Measurements from ENCODE around the gene SIGLEC12. TPM values are rescaled to one million over a fixed set of nuclear protein-coding genes. Genes with fewer than 3 reads are reported as not detected.
A peak's percentile ranks its signal among the peaks of the same experiment; 100 is the strongest.

The SIGLEC12 gene
- total and polyA plus RNA-seq, 9 of the 15 experiments (the other 6 are each of a cell fraction or from before 2014, with no cell fraction given), result 0.08 to 1.3 (median 0.54) TPM

DNA sequence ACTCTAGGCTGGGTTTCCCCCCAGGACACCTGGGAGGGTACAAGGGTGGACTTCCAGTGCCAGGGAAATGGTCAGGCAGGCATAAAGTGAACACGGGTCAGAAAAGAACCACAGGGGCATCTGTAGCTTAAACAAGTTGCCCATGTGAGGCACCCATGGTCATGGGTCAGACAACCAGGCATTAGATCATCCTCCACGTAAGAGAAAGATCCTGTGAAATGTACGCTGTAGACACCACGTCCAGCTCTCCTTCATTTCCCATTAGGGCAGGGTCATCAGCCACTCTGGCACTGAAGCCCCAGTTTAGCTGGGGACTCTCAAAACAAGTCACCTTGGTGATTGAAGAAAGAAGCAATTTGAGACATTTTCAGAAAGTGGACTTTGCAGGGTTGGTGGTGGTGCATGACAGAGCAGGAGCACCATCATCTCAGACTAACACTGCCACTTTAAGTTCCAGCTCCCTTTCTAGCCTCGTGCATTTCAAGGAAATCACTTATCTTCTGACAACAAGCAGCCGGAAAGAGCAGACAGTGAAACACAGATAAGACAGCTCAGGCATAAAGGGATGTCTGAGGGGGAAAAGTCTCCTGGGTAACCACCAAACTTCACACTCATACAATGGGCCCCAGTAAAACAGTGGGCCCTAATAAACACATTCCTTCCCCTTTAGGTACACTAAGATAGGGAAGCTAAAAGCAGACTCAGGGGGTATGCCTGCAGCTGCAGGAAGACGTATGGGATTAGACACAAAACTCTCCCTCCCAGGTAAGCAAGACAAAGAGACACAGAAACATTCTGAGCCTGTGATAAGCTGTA, 46.0 kb upstream of the SIGLEC12 start (continued):
- TF ChIP-seq, protein P1, sequence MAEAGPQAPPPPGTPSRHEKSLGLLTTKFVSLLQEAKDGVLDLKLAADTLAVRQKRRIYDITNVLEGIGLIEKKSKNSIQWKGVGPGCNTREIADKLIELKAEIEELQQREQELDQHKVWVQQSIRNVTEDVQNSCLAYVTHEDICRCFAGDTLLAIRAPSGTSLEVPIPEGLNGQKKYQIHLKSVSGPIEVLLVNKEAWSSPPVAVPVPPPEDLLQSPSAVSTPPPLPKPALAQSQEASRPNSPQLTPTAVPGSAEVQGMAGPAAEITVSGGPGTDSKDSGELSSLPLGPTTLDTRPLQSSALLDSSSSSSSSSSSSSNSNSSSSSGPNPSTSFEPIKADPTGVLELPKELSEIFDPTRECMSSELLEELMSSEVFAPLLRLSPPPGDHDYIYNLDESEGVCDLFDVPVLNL (CRISPR knock-in tag; IDR thresholded peaks at IDR 0.05; ENCODE audit: low read depth), result no peak
- no peak for TF ChIP-seq ZNF140 (CRISPR knock-in tag; IDR thresholded peaks at IDR 0.05)
- TF ChIP-seq, protein P2, sequence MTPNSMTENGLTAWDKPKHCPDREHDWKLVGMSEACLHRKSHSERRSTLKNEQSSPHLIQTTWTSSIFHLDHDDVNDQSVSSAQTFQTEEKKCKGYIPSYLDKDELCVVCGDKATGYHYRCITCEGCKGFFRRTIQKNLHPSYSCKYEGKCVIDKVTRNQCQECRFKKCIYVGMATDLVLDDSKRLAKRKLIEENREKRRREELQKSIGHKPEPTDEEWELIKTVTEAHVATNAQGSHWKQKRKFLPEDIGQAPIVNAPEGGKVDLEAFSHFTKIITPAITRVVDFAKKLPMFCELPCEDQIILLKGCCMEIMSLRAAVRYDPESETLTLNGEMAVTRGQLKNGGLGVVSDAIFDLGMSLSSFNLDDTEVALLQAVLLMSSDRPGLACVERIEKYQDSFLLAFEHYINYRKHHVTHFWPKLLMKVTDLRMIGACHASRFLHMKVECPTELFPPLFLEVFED (CRISPR knock-in tag; conservative IDR thresholded peaks at IDR 0.05), result no peak; the same call in 1 of the 2 replicates
- peak; percentile 90 for TF ChIP-seq MBD2 (IDR thresholded peaks at IDR 0.05; ENCODE audit: borderline replicate concordance, low read depth)
- TF ChIP-seq SMARCE1 (IDR thresholded peaks at IDR 0.05), result peak; percentile 96
- TF ChIP-seq, protein P3, sequence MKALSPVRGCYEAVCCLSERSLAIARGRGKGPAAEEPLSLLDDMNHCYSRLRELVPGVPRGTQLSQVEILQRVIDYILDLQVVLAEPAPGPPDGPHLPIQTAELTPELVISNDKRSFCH (CRISPR knock-in tag; IDR thresholded peaks at IDR 0.05), result no peak
- TF ChIP-seq, protein P3 (tag; IDR thresholded peaks at IDR 0.05), result peak; percentile 59; the same call in 1 of the 2 replicates
- TF ChIP-seq NFYB (IDR thresholded peaks at IDR 0.05; ENCODE audit: extremely low read depth, insufficient read length), result no peak
- no peak for TF ChIP-seq HNRNPL (IDR thresholded peaks at IDR 0.05; ENCODE audit: low read depth, low read length)
- TF ChIP-seq, protein P4, sequence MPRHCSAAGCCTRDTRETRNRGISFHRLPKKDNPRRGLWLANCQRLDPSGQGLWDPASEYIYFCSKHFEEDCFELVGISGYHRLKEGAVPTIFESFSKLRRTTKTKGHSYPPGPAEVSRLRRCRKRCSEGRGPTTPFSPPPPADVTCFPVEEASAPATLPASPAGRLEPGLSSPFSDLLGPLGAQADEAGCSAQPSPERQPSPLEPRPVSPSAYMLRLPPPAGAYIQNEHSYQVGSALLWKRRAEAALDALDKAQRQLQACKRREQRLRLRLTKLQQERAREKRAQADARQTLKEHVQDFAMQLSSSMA (CRISPR knock-in tag; IDR thresholded peaks at IDR 0.05), result no peak
- TF ChIP-seq PCBP1 (IDR thresholded peaks at IDR 0.05; ENCODE audit: low read depth, low read length, poor library complexity, severe bottlenecking), result no peak
- no peak for TF ChIP-seq EHMT2 (IDR thresholded peaks at IDR 0.05)
- TF ChIP-seq, protein P5, sequence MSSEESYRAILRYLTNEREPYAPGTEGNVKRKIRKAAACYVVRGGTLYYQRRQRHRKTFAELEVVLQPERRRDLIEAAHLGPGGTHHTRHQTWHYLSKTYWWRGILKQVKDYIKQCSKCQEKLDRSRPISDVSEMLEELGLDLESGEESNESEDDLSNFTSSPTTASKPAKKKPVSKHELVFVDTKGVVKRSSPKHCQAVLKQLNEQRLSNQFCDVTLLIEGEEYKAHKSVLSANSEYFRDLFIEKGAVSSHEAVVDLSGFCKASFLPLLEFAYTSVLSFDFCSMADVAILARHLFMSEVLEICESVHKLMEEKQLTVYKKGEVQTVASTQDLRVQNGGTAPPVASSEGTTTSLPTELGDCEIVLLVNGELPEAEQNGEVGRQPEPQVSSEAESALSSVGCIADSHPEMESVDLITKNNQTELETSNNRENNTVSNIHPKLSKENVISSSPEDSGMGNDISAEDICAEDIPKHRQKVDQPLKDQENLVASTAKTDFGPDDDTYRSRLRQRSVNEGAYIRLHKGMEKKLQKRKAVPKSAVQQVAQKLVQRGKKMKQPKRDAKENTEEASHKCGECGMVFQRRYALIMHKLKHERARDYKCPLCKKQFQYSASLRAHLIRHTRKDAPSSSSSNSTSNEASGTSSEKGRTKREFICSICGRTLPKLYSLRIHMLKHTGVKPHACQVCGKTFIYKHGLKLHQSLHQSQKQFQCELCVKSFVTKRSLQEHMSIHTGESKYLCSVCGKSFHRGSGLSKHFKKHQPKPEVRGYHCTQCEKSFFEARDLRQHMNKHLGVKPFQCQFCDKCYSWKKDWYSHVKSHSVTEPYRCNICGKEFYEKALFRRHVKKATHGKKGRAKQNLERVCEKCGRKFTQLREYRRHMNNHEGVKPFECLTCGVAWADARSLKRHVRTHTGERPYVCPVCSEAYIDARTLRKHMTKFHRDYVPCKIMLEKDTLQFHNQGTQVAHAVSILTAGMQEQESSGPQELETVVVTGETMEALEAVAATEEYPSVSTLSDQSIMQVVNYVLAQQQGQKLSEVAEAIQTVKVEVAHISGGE (CRISPR knock-in tag; IDR thresholded peaks at IDR 0.05), result no peak
- TF ChIP-seq POLR2H (tag; IDR thresholded peaks at IDR 0.05; ENCODE audit: low read depth), result peak; percentile 85
- no peak for TF ChIP-seq ZNF224 (CRISPR knock-in tag; IDR thresholded peaks at IDR 0.05)
- 0 out of 2 replicates have a peak, but pooled peaks have one; percentile 5 for TF ChIP-seq ZNF316 (IDR thresholded peaks at IDR 0.05)
- TF ChIP-seq CC2D1A (IDR thresholded peaks at IDR 0.05), result peak; percentile 97
- no peak for TF ChIP-seq ZNF212 (CRISPR knock-in tag; IDR thresholded peaks at IDR 0.05)
- 0 out of 2 replicates have a peak, but pooled peaks have one; percentile 54 for TF ChIP-seq TCF7 (IDR thresholded peaks at IDR 0.05; ENCODE audit: borderline replicate concordance)
- no peak for TF ChIP-seq ZNF431 (CRISPR knock-in tag; IDR thresholded peaks at IDR 0.05)

Measured in K562 (cell line).